ENCODE results near the gene PPP5C.
"Not testable (repeated sequence)": the region's sequence is repeated elsewhere in the genome, so short reads cannot be mapped to it uniquely, and the experiment has no call there.

Gene PPP5C

DNA sequence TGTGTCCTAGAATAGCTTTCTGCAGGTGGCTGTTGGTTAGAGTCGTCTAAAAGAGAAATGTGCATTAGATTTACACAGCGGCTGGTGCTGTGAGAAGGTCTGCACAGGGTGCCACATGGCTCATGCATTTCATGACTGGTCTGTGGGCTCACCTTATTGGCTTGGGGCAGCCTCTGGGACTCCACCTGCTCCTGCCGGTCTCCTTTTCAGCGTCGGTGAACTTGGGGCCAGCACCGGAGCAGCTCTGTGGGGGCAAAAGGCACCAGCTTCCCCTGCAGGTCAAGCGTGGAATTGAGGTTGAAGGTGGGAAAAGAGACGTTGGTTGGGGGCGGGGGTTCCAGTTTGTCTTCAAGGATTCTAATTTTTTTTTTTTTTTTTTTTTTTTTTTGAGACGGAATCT is 84.9 kb downstream of the PPP5C start:
- Histone ChIP-seq H3K27me3 (ENCODE audit: control insufficient read depth, insufficient read depth, low read length) (no peaks in the 10 kb centered on the region; the same call in 1 of the 2 replicates), H3K27ac (ENCODE audit: low read length) (no peak overlapping the region)
- no CpG with 5 or more reads among the region's 10 CpGs for WGBS (ENCODE audit: insufficient coverage, insufficient read length)

DNA sequence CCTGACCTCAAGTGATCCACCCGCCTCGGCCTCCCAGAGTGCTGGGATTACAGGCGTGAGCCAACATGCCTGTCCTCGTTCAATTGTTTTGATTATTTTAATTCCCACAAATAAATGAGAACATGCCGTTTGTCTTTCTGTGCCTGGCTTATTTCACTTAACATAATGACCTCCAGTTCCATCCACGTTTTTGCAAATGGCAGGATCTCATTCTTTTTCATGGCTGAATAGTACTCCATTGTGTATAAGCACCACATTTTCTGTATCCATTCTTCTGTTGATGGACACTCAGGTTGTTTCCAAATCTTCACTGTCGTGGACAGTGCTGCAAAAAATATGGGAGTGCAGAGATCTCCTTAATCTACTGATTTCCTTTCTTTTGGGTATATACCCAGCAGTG is 86.6 kb downstream of the PPP5C start:
- H3K4me3 ChIP-seq (ENCODE audit: low read length); H3K27me3 ChIP-seq (ENCODE audit: control insufficient read depth, insufficient read depth, low read length); H3K4me1 ChIP-seq (ENCODE audit: control insufficient read depth, insufficient read depth, low read length); H3K27ac ChIP-seq (ENCODE audit: low read length); H3K36me3 ChIP-seq (ENCODE audit: control insufficient read depth, insufficient read depth, low read length); DNase-seq (ENCODE audit: low read depth, low spot score); H3K9me3 ChIP-seq (ENCODE audit: control insufficient read depth, insufficient read depth, low read length): not testable (repeated sequence)
- no CpG with 5 or more reads among the region's 7 CpGs for WGBS (ENCODE audit: insufficient coverage, insufficient read length)

More for the DNA sequence above, 84.9 kb downstream of the PPP5C start:
- no peak for DNase-seq (ENCODE audit: low read depth, low spot score)
- Histone ChIP-seq H3K4me3 (ENCODE audit: low read length) (no peak overlapping the region), H3K9me3 (ENCODE audit: control insufficient read depth, insufficient read depth, low read length) (no peaks in the 10 kb centered on the region), H3K36me3 (ENCODE audit: control insufficient read depth, insufficient read depth, low read length) (no peaks in the 10 kb centered on the region), H3K4me1 (ENCODE audit: control insufficient read depth, insufficient read depth, low read length) (no peaks in the 10 kb centered on the region)

DNA sequence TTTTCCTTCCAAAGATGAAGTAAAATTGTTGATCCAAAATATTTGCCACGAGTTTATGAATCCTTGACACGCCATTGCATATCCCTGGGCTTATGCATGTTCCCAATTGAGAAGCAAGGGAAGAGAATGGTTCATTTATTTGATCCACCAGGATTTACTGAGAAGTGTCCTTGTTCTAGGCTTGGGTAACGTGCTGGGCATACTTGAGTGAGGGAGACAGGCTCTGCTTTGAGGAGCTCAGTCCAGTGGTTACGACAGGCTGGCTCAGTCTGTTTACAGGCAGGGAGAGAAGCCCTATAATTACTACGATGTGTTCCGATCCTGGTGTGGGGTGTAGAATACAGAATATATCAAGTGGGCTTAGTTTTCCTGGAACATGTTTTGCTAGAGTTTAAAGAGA is 88.1 kb downstream of the PPP5C start:
- no peak overlapping the region for H3K4me3 ChIP-seq (ENCODE audit: low read length)
- no peaks in the 10 kb centered on the region for H3K36me3 ChIP-seq (ENCODE audit: control insufficient read depth, insufficient read depth, low read length)
- no peaks in the 10 kb centered on the region for H3K9me3 ChIP-seq (ENCODE audit: control insufficient read depth, insufficient read depth, low read length)
- no peak overlapping the region for H3K27ac ChIP-seq (ENCODE audit: low read length)
- H3K27me3 ChIP-seq (ENCODE audit: control insufficient read depth, insufficient read depth, low read length): no peaks in the 10 kb centered on the region
- no CpG with 5 or more reads among the region's 6 CpGs for WGBS (ENCODE audit: insufficient coverage, insufficient read length)
- no peak for DNase-seq (ENCODE audit: low read depth, low spot score)
- H3K4me1 ChIP-seq (ENCODE audit: control insufficient read depth, insufficient read depth, low read length): no peaks in the 10 kb centered on the region

DNA sequence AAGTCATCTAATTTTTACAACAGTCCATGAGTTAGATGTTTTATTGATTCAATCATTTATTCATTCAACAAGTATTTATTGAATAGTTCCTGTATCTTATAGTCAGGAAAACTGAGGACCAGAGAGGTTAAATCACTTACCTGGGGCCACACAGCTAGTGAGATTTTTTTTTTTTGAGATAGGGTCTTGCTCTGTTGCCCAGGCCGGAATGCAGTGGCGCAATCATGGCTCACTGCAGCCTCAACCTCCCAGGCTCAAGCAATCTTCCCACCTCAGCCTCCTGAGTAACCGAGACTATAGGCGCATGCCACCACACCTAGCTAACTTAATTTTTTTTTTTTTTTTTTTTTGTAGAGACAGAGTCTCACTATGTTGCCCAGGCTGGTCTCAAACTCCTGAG is 88.8 kb downstream of the PPP5C start:
- not testable (repeated sequence) for DNase-seq (ENCODE audit: low read depth, low spot score); H3K27ac ChIP-seq (ENCODE audit: low read length); H3K4me1 ChIP-seq (ENCODE audit: control insufficient read depth, insufficient read depth, low read length); H3K27me3 ChIP-seq (ENCODE audit: control insufficient read depth, insufficient read depth, low read length); H3K9me3 ChIP-seq (ENCODE audit: control insufficient read depth, insufficient read depth, low read length); H3K4me3 ChIP-seq (ENCODE audit: low read length); H3K36me3 ChIP-seq (ENCODE audit: control insufficient read depth, insufficient read depth, low read length)
- no CpG with 5 or more reads among the region's 4 CpGs for WGBS (ENCODE audit: insufficient coverage, insufficient read length)

Data from iPS DF 6.9 (cell line).